ENCODE measurements around the gene GPR183.
A peak's percentile ranks its signal among the peaks of the same experiment; 100 is the strongest.

GPR183 gene

GRCh38 chr13:99294958-99295357 lies 12.2 kb downstream of the GPR183 start:
- DNase-seq (ENCODE audit: low spot score), result no peak

GRCh38 chr13:99294198-99294597 lies 13.0 kb downstream of the GPR183 start:
- DNase-seq (ENCODE audit: low spot score), result no peak

- DNase-seq (ENCODE audit: low spot score), result no peak
Measured at GRCh38 chr13:99293178-99293577, 14.0 kb downstream of the GPR183 start.

- DNase-seq (ENCODE audit: low spot score), result no peak
Measured at GRCh38 chr13:99290894-99291293, 16.3 kb downstream of the GPR183 start.

- DNase-seq (ENCODE audit: low spot score), result no peak
Measured at GRCh38 chr13:99289674-99290337, 17.4 kb downstream of the GPR183 start.

GRCh38 chr13:99289271-99289670 lies 17.9 kb downstream of the GPR183 start:
- DNase-seq (ENCODE audit: low spot score), result no peak

GRCh38 chr13:99288089-99288488 lies 19.1 kb downstream of the GPR183 start:
- no peak for DNase-seq (ENCODE audit: low spot score)

GRCh38 chr13:99287551-99287950 lies 19.6 kb downstream of the GPR183 start:
- no peak for DNase-seq (ENCODE audit: low spot score)

- DNase-seq (ENCODE audit: low spot score), result no peak
Measured at GRCh38 chr13:99285432-99286182, 21.6 kb downstream of the GPR183 start.

- no peak for DNase-seq (ENCODE audit: low spot score)
Measured at GRCh38 chr13:99282264-99283231, 24.7 kb downstream of the GPR183 start.

GRCh38 chr13:99281811-99282263 lies 25.4 kb downstream of the GPR183 start:
- DNase-seq (ENCODE audit: low spot score), result no peak

GRCh38 chr13:99280166-99280565 lies 27.0 kb downstream of the GPR183 start:
- DNase-seq (ENCODE audit: low spot score), result no peak

GRCh38 chr13:99279637-99280036 lies 27.6 kb downstream of the GPR183 start:
- DNase-seq (ENCODE audit: low spot score), result no peak

GRCh38 chr13:99278843-99279242 lies 28.4 kb downstream of the GPR183 start:
- DNase-seq (ENCODE audit: low spot score), result no peak

GRCh38 chr13:99278200-99278599 lies 29.0 kb downstream of the GPR183 start:
- no peak for DNase-seq (ENCODE audit: low spot score)

GRCh38 chr13:99277629-99278028 lies 29.6 kb downstream of the GPR183 start:
- DNase-seq (ENCODE audit: low spot score), result no peak

- DNase-seq (ENCODE audit: low spot score), result no peak
Measured at GRCh38 chr13:99276706-99277105, 30.5 kb downstream of the GPR183 start.

- DNase-seq (ENCODE audit: low spot score), result peak; percentile 10
Measured at GRCh38 chr13:99275093-99275469, 32.1 kb downstream of the GPR183 start.

- DNase-seq (ENCODE audit: low spot score), result no peak
Measured at GRCh38 chr13:99273128-99273527, 34.1 kb downstream of the GPR183 start.

GRCh38 chr13:99272481-99272880 lies 34.7 kb downstream of the GPR183 start:
- DNase-seq (ENCODE audit: low spot score), result no peak

- DNase-seq (ENCODE audit: low spot score), result no peak
Measured at GRCh38 chr13:99271249-99271648, 36.0 kb downstream of the GPR183 start.

GRCh38 chr13:99270518-99270917 lies 36.7 kb downstream of the GPR183 start:
- no peak for DNase-seq (ENCODE audit: low spot score)
